Umbilical cord (tissue), 2 donors: ENCODE data around the gene CDH26. TPM values are rescaled to one million over a fixed set of nuclear protein-coding genes. Genes with fewer than 3 reads are reported as not detected.

Experiments
- DNase-seq: peaks from one replicate; pipeline ENCODE4 v3.0.0-alpha.2; 2015; ENCODE audit warnings: low spot score
- total RNA-seq: library from RNA; depleted of rRNA; stranded (reverse); fragments of >200 nt; gene quantifications from one replicate; pipeline ENCODE4 v1.2.3, GENCODE V29; 2014; ENCODE audit warnings: low replicate concordance; ENCODE audit not compliant: insufficient read depth

Gene CDH26
- 7.9 TPM for total RNA-seq

GRCh38 chr20:59958123-59958522 is at the start of gene CDH26:
CDH26 (plus strand) TSS chr20:59958423; CDS start chr20:59958727, 304 bp downstream.
- DNase-seq = no peak

GRCh38 chr20:59908855-59909254 is 49.4 kb upstream of the CDH26 start:
- no peak for DNase-seq

DNA sequence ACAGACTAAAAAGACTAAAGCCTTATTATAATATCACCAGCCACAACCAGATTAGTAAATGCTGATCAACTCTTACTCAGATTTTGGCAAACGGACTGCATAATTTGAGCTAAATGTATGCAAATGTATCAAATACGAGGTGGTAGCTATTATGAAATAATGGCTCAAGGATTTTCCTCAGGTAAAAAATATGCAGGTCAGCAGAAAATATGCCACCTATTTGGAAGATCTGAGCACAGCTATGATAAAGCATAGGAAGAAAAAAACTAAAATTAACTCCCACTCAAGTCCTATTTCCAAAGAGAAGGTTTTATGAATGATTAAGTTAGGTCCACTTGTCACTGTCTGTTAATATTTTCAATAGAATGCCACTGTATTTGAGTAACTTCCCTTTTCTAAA is 47.2 kb upstream of the CDH26 start:
- no peak for DNase-seq

DNA sequence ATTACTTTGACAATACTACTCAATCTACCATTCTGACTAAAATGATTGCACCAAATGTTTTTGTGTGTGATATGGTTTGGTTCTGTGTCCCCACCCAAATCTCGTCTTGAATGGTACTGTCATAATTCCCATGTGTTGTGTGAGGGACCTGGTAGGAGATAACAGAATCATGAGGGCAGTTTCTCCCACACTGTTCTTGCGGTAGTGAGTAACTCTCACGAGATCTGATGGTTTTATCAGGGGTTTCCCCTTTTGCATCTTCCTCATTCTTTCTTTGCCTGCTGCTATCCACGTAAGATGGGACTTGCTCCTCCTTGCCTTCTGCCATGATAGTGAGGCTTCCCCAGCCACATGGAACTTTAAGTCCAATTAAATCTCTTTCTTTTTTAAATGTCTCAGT is 45.6 kb upstream of the CDH26 start:
- no peak for DNase-seq

GRCh38 chr20:59920944-59921343 is 37.3 kb upstream of the CDH26 start:
- no peak for DNase-seq

DNA sequence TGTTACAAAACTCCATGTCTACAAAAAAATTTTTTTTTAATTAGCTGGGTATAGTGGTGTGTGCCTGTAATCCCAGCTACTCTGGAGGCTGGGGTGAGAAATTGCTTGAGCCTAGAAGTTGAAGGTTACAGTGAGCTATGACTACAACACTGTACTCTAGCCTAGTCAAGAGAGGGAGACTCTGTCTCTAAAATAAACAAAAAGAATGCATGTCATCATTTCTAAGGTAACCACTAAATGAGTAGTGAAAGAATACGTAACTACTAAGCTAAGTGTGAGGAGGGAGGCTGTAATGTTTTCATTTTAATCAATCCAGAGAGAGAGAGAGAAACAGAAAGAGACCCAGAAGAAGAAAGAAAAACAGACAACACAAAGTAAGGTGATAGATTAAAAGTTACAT is 34.7 kb upstream of the CDH26 start:
- DNase-seq = no peak

GRCh38 chr20:59925359-59925758 is 32.9 kb upstream of the CDH26 start:
- no peak for DNase-seq

DNA sequence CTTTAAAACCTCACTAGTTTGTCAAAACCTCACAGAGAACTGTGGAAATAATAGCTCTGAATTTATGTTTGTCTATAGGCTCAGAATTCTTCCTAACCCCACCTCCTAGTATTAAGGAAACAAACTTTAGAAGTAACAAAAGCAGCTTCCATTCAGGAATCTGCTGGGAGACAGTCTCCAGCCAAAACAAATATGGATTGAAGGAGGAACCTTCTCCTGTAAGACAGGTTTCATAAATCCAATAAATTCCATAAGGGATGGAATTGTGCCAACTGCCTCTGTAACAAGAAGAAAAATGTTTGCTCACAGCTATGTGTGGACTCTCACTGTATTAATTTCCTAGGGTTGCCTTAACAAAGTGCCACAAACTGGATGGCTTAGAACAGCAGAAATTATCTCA is 32.3 kb upstream of the CDH26 start:
- DNase-seq = peak; percentile 13

DNA sequence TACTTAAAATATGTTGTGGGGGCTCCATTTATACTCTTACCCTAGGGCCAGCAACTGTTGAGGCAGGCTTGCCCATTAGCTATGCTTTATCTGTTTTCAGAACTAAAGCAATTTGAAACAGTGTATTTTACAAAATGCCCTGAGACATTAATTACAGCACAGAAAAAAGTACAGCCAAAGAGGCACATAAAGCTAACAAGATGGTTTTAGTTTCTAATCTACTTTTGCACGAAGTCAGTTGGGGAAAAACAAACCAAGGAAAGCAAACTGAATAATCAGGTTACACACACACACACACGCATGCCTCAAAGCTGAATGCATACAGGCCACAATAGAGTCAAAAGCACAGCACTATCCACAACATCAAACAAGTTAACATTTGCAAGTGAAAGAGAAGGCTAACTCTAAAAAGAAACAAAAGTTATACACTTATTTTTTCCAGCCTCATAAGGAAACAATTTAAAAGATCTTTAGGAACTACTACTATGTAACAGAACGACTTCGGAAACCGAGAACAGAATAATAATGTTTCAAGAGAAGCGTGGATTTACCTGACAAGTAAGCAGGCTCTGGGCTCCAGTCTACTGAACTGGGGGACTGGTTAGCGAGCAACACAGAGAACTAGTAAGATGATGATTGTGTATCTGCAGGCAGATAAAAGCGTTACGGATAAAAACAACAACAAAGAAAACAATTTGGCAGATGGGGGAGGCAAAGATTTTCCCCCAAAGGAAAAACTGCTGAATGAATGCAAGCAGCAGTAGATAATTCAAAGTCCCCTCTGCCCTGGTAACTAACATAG is 26.5 kb upstream of the CDH26 start:
- DNase-seq = no peak

- no peak for DNase-seq
Measured at GRCh38 chr20:59932616-59933295, 25.5 kb upstream of the CDH26 start.

DNA sequence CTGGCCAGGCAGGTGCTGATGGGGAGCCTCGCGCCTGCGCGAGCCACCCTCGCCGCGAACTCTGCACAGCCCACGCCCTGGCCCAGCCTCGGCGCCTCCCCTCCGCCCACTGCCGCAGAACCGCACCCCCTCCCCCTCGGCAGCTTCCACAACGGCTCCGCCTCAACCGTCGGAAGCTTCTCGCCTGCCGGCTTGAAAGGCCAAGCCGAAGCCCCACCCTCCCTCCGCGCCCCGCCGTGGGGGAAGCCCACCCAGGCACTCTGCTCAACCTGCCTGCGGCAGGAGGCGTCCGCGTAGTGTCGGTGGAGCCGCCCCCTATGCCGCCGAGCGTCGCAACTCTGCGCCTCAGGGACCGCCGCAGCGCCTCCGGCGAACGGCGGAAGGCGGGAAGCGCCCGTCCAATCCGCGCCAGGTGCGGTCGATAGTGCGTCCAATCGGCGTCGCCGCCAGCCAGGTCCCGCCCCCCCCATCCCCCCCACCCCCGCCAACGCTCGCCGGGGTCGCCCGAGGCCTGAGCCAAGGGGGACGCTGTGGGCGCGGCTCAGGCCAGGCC is 24.9 kb upstream of the CDH26 start, which contains the start of gene SYCP2:
Gene SYCP2 (minus strand): TSS at position 342 of the 553 bp plus-strand sequence. CDS start 11,224 bp downstream, outside the sequence.
- DNase-seq = peak; percentile 26

DNA sequence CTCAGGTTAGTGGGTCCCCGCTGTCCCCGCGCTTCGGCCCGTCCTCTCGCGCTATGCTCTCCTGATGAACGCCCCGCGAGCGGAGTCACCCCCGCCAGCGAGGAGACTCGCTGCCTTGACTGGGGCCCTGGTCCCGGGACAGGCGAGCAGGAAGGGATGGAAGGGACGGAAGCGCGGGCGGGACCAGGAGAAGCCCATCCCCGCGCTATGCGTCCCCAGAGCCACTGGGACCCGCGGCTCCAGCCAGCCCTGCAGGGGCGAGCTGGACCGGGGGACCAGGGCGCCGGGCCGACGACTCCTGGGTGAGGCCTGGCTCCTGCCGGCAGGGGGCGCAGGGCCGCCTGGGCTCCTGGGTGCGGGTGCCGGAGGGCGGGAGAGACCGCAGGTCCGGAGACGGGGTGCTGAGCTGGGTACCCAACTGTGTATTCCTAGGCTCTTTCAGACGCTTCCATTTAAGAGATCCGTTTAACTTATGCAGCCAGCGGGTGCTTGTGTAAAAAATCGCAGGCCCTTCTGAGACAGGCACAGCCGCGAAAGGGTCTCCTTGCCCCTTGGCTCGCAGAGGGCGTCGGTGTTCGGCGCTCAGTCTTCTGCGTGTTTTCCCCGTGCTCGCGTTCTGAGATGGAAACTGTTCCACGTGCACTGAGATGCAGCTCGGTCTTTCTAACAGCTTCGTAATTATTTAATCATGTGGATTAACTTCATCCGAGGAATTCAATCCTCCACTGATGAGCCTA is 24.2 kb upstream of the CDH26 start:
- DNase-seq = peak; percentile 74

- DNase-seq = no peak
Measured at GRCh38 chr20:59935457-59936185, 22.6 kb upstream of the CDH26 start.

- no peak for DNase-seq
Measured at GRCh38 chr20:59936409-59936808, 21.8 kb upstream of the CDH26 start.

- DNase-seq = no peak
Measured at GRCh38 chr20:59937150-59937549, 21.1 kb upstream of the CDH26 start.

- DNase-seq = no peak
Measured at GRCh38 chr20:59938221-59938620, 20.0 kb upstream of the CDH26 start.

DNA sequence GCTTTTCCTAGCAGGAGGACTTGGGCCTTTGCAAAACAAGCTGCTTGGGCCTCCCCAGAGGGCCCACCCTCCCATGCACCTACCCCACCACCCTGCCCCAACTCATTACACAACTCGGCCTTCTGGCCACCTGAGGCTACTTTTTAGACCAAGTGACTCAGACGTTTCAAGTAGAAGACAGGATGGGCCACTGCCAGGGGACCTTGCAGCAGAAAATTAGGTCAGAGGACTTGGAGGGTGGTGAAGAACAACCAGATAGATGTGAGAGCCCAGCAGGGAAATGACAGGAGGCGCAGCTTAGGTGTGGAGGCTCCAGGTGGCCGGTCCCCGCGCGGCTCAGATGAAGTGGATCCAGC is 19.5 kb upstream of the CDH26 start:
- DNase-seq = no peak

DNA sequence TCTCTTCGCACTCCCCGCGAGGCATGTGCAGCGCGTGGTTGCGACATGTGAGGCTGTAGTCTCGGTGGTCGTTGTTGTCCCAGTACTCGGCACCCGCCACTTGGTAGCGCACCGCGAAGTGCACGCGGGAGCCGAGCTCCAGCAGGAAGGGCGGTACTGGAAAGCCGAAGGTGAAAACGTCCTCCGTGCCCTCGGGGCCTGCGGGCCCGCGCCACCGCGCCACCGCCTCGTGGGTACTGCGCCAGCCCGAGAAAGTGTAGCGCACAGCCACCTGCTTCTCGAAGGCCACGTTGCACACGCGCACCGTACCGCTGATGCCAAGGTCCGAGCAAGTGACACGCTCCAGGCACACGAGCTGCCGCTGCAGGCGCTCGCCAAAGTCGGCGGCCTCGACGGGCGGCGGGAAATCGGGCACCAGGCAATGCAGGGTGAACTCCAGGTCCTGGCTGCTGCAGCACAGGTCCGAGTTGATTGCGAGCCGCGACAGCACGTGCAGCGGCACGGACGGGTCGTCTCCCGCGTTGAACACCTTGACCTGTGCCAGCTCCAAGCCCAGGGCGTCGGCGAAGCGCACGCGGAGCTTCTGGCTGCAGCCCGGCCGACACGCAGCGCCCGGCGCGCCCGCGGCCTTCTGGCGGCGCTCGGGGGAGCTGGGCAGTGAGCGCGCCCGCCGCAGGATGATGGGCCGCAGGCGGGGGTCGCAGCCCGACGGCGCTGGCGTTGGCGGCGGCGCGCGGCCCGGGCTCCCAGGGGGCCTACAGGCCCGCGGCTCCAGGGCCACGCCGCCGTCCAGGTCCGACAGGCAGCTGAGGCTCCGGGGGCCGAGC is 19.0 kb upstream of the CDH26 start:
- no peak for DNase-seq

GRCh38 chr20:59939879-59940128 is 18.4 kb upstream of the CDH26 start:
- DNase-seq = no peak

DNA sequence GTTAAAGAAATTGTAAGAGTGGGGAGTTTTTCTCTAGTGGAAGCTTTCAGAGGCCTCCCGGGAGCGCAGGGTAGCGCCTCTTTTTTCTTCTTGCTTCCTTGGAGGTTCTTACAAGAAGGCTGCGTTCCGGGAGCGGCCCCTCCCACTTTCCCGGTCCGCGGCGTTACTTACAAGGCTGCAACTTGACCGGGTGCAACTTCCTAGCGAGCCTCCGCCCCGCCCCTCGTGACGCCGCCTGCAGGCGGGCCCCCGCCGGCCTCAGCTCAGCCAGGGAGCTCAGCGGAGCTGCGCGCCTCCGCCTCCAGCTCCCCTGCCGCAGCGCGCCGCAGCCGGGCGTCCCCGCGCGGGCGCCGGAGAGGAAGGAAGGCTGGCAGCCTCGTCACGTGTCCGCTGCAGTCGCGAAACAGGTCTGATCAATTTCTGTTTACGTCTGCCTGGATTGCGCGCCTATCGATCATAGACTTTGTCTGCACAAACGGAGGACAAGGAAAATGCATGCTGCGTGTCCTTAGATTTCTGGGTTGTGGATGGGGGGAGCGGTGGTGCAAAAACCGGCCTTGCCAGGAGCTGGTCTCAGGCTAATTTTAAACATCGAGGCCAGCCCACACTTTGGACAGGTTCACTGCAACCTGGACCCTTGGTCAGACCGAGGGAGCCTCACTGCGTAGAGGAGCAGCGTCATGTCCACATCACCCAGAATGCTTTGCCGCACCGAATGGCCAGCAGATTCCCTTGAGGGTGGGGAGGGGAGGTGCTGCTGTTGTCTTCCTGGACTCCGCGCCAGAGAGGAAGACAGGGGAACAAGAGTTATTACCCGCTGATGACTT is 17.9 kb upstream of the CDH26 start, which contains the start of the genes FAM217B and PPP1R3D:
Gene FAM217B (plus strand): TSS at position 261 of the 827 bp plus-strand sequence. CDS start 3,555 bp downstream, outside the sequence.
Gene PPP1R3D (minus strand): TSS at position 177 of the 827 bp plus-strand sequence. CDS start 374 bp downstream, outside the sequence.
- DNase-seq = peak; percentile 98
